Liver (tissue), 3 donors: ENCODE measurements around the gene MRPL24.

Experiments
- ATF3 ChIP-seq: IDR thresholded peaks from 2 replicates; pipeline ENCODE4 v1.6.1; 2016; ENCODE audit warnings: antibody characterized with exemption
- GABPA ChIP-seq, 2 donors: IDR thresholded peaks in 1 of 2; conservative IDR thresholded peaks in 1 of 2; 2 replicates each; pipeline ENCODE4 v1.6.1; 2016; ENCODE audit warnings: antibody characterized with exemption in 2 of 2, mild to moderate bottlenecking in 1 of 2, moderate library complexity in 1 of 2
- JUND ChIP-seq, 2 donors: IDR thresholded peaks; 2 replicates each; pipeline ENCODE4 v1.6.1; 2016; ENCODE audit warnings: antibody characterized with exemption in 2 of 2
- MAX ChIP-seq: IDR thresholded peaks from 2 replicates; pipeline ENCODE4 v1.6.1; 2016; ENCODE audit warnings: antibody characterized with exemption
- RAD21 ChIP-seq, 2 donors: IDR thresholded peaks; 2 replicates each; pipeline ENCODE4 v1.6.1; 2016; ENCODE audit warnings: antibody characterized with exemption in 2 of 2, mild to moderate bottlenecking in 2 of 2
- SP1 ChIP-seq: IDR thresholded peaks from 2 replicates; pipeline ENCODE4 v1.6.1; 2018; ENCODE audit warnings: antibody characterized with exemption, mild to moderate bottlenecking
- TAF1 ChIP-seq: conservative IDR thresholded peaks from 2 replicates; pipeline ENCODE4 v1.6.1; 2016; ENCODE audit warnings: antibody characterized with exemption, mild to moderate bottlenecking
- YY1 ChIP-seq: IDR thresholded peaks from 2 replicates; pipeline ENCODE4 v1.6.1; 2016; ENCODE audit warnings: antibody characterized with exemption, mild to moderate bottlenecking
- TF ChIP-seq, protein P1 (sequence below): fragments of 150-350 bp; IDR thresholded peaks from 2 replicates; pipeline ENCODE4 v1.5.1; 2017; ENCODE audit warnings: improper control_type of control experiment, low read depth, low read length; ENCODE audit not compliant: missing input control
- donor health status: healthy.
- donor health status: healthy.

DNA sequence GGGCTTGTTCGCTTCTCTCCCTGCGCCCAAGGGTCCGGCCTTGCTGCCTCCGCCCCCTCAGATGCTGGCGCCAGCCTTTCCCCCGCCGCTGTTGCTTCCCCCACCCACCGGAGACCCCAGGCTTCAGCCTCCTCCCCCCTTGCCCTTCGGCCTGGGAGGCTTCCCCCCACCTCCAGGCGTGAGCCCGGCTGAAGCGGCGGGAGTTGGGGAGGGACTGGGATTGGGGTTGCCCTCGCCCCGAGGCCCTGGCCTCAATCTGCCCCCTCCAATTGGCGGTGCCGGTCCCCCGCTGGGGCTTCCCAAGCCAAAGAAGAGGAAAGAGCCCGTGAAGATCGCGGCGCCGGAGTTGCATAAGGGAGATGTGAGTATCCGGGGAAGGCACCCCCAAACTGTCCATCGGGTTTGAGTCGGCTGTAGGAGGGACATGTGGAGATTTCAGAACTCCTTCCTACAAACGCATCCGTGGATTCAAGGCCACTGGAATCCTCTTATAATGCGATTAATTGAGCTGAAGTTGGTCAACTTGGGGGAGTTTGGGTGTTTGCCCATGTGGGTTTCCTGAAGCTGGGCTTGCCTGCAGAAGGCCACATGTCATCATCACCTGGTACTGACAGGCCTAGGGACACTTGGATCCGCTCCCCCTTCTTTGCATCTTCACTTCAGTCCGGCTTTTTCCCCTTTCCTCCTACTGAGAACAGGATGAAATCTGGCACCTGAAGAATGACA, 27.2 kb upstream of the MRPL24 start:
- TF ChIP-seq, protein P1, sequence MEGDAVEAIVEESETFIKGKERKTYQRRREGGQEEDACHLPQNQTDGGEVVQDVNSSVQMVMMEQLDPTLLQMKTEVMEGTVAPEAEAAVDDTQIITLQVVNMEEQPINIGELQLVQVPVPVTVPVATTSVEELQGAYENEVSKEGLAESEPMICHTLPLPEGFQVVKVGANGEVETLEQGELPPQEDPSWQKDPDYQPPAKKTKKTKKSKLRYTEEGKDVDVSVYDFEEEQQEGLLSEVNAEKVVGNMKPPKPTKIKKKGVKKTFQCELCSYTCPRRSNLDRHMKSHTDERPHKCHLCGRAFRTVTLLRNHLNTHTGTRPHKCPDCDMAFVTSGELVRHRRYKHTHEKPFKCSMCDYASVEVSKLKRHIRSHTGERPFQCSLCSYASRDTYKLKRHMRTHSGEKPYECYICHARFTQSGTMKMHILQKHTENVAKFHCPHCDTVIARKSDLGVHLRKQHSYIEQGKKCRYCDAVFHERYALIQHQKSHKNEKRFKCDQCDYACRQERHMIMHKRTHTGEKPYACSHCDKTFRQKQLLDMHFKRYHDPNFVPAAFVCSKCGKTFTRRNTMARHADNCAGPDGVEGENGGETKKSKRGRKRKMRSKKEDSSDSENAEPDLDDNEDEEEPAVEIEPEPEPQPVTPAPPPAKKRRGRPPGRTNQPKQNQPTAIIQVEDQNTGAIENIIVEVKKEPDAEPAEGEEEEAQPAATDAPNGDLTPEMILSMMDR: no peak
- no peak for TF ChIP-seq RAD21 (IDR thresholded peaks at IDR 0.05)
- TF ChIP-seq JUND (IDR thresholded peaks at IDR 0.05): no peak
- no peak for TF ChIP-seq GABPA (IDR thresholded peaks at IDR 0.05 in 1 of 2, conservative IDR thresholded peaks at IDR 0.05 in 1 of 2)
- no peak for TF ChIP-seq MAX
- no peak for TF ChIP-seq ATF3
- no peak for TF ChIP-seq TAF1
- TF ChIP-seq SP1: no peak
- no peak for TF ChIP-seq YY1
